Calu3 (cell line): ENCODE results near the gene SMARCA2. TPM values are rescaled to one million over a fixed set of nuclear protein-coding genes. Genes with fewer than 3 reads are reported as not detected.

Experiments used
- BruUV-seq: library from RNA; stranded (reverse); fragments of 400-500 nt; replicated peaks from 2 replicates; lab custom pipeline; 2021; lab: Mats Ljungman, UMichigan
- CTCF ChIA-PET: fragments of 300-600 bp; sonication (Branson Sonifier 250); formaldehyde crosslinking; loops from one replicate; lab custom pipeline; 2022; ENCODE audit warnings: antibody characterized with exemption; lab: Charles Lee
- DNase-seq: peaks from one replicate; pipeline ENCODE4 v3.0.0; 2022
- H3K27ac Mint-ChIP-seq: one replicate; pipeline ENCODE4 v1.8.0; 2022; ENCODE audit warnings: mixed read lengths; ENCODE audit not compliant: unreplicated experiment
- H3K27me3 Mint-ChIP-seq: one replicate; pipeline ENCODE4 v1.8.0; 2022; ENCODE audit warnings: mixed read lengths; ENCODE audit not compliant: unreplicated experiment
- H3K36me3 Mint-ChIP-seq: one replicate; pipeline ENCODE4 v1.8.0; 2022; ENCODE audit warnings: mild to moderate bottlenecking, moderate library complexity, mixed read lengths; ENCODE audit not compliant: insufficient read depth, unreplicated experiment
- H3K4me1 Mint-ChIP-seq: one replicate; pipeline ENCODE4 v1.8.0; 2022; ENCODE audit warnings: mild to moderate bottlenecking, low read depth, mixed read lengths; ENCODE audit not compliant: unreplicated experiment
- H3K4me3 Mint-ChIP-seq: one replicate; pipeline ENCODE4 v1.8.0; 2022; ENCODE audit warnings: mild to moderate bottlenecking, low read depth, moderate library complexity, mixed read lengths; ENCODE audit not compliant: unreplicated experiment
- H3K9me3 Mint-ChIP-seq: one replicate; pipeline ENCODE4 v1.8.0; 2022; ENCODE audit warnings: low read depth, mixed read lengths; ENCODE audit not compliant: unreplicated experiment
- CTCF ChIP-seq: fragments of 200-600 bp; IDR thresholded peaks from one replicate; pipeline ENCODE4 v1.8.0; 2022; ENCODE audit warnings: antibody characterized with exemption; ENCODE audit not compliant: unreplicated experiment
- intact Hi-C: fragments of 100-400 bp; cut with micrococcal nuclease; formaldehyde crosslinking; loops from one replicate; pipeline ENCODE4 v1.10.0; 2022; ENCODE audit not compliant: unreplicated experiment
- total RNA-seq: library from RNA; stranded (reverse); gene quantifications from 2 replicates; pipeline ENCODE4 v1.2.3, GENCODE V29; 2022

Gene SMARCA2
- total RNA-seq, 1 experiment from 2014 or later, result 47.4 TPM

- Mint-ChIP-seq H3K9me3 (peaks cover 2% of the 10 kb centered on the region), H3K36me3 (peaks cover 20% of the 10 kb centered on the region), H3K27ac (peak overlapping the region; percentile 83), H3K4me1 (peaks cover 36% of the 10 kb centered on the region), H3K27me3 (no peaks in the 10 kb centered on the region), H3K4me3 (peak overlapping the region; percentile 77)
- peak; percentile 78 for DNase-seq
- TSS peak; percentile 91 for BruUV-seq
- TF ChIP-seq CTCF, result no peak
- CTCF ChIA-PET, result interaction anchor here (0.5 to 1.3 kb wide), 3 partner anchors 13 to 423 kb away, joined by 3 to 7 read pairs (median 3); no protein-coding TSS in a partner anchor
- intact Hi-C loops, result loop anchor here (5.0 to 10.0 kb wide), 3 partner anchors 53 to 383 kb away; partner anchors contain the start of gene VLDLR
These were observed 226.9 kb downstream of the SMARCA2 start for GRCh38 chr9:2241836-2242741.

GRCh38 chr9:2242831-2243330, 227.7 kb downstream of the SMARCA2 start:
- Mint-ChIP-seq H3K27me3 (no peaks in the 10 kb centered on the region), H3K4me1 (peaks cover 36% of the 10 kb centered on the region), H3K4me3 (peak overlapping the region; percentile 77), H3K27ac (peak overlapping the region; percentile 83), H3K9me3 (peaks cover 2% of the 10 kb centered on the region), H3K36me3 (peaks cover 20% of the 10 kb centered on the region)
- CTCF ChIA-PET, result interaction anchor here (0.6 to 1.3 kb wide), 5 partner anchors 12 to 1598 kb away, joined by 3 to 7 read pairs (median 3); no protein-coding TSS in a partner anchor
- DNase-seq, result peak; percentile 40
- intact Hi-C loops, result loop anchor here (5.0 to 10.0 kb wide), 3 partner anchors 52 to 382 kb away; partner anchors contain the start of gene VLDLR
- TF ChIP-seq CTCF, result no peak
- no TSS peak for BruUV-seq
